NOMO-1 (cell line): ENCODE measurements around the gene KLHDC7B.

Source experiments
- DNase-seq, 2 experiments: peaks; one replicate each; lab custom pipeline; 2025; ENCODE audit not compliant: unreplicated experiment in 2 of 2; lab: John Stamatoyannopoulos, UW

The KLHDC7B gene

DNA sequence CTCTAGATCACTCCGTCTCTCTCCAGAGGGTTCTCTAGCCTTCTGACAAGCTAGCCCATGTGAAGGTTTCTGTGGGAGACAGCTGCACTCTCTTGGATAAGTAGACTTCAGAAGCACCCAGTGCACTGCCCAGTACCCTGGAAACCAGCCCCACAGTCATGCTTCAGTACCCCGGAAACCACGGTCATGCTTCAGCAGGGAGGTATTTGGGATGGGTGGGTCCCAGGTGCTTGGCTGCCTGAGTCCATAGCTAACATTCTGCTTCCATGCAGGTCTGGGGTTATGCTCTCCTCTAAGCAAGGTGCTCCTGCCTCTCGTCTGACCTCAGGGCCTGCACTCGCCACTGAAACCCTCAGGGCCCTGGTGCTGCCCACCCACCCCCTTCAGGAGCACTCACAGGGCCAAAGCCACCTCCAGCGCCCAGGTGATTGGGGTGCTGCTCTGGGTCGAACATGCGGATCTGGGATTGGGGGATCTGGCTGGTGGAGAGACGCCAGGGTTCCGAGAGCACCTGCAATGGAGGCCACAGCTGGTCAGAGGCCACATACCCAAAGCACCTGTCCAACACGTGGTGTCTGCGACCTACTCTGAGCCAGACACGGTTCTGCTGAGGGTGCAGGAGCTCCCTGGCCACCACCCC, 24.3 kb downstream of the KLHDC7B start:
- no peak for DNase-seq

DNA sequence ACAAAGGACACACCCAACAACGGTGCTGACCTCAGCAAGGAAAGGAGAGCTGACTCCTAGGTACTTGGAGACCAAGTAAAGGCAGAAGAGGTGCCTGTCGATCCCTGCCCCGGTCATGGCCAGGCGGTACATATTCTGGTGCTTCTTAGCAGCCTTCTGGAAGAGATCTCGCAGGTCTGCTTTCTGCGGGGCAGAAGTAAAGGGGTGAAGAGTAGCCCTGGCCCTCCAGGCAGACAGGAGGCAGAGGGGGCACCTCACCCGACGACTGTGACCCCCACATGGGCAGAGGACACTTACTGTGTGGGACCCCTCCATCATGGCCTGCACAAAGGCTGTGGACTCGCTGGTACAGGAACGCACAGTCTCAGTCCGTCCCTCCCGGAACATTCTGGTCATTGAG, 25.2 kb downstream of the KLHDC7B start:
- no peak for DNase-seq

DNA sequence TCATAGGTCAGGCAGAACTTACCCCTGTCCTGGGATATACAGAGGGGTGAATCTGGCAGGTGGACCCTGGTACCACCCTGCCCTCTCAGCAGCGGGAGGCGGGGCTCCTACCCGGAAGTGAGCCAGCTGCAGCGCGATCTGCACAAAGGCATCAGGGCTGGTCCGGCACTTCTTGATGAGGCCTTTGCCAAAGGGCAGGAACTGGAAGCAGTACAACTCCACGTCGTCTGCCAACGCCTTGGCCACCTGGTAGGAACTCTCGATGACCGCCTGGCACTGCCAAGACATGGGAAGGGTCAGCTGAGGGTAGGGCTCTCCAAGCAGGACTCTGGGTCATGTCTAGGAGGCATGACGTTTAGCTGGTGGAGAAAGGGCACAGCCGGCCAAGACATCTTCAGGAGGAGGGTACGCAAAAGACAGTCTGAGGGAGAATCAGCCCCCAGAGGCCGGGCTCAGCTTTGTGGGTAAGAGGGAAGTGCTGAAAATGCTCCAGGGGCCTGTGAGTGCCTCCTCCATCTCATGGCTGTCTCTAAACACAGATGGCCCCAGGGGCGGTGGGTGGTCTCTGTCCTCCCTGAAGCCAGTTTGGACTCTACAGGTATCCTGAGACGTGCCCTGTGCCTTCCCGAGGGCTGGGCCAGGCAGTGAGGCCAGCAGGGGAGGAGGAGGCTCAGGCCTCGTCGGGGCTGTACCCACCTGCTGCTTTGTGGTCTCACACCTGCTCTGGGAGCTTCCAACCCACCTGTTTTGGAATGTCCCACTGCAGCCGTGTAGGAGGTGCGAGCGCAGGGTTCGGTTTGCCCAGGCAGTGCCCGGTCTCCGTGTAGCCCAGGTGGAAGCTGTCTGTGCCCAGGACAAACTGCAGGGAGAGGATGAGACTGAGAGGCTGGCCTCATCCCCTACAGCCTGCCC, 25.8 kb downstream of the KLHDC7B start:
- no peak for DNase-seq

DNA sequence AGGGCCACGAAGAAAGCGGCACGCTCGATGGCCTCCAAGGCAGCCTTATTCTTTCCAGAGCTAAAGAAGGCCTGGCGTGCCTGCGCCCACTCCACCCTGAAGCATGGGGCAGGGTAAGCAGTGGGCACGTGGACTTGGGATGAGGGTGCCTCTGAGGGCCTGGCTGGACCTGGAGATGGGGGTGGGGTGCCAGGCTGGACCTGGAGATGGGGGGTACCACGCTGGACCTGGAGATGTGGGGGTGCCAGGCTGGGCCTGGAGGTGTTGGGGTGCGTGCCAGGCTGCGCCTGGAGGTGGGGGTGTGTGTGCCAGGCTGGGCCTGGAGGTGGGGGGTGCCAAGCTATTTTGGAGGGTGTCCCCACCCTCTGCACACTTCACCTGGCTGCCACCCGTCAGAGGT, 27.3 kb downstream of the KLHDC7B start:
- no peak for DNase-seq

DNA sequence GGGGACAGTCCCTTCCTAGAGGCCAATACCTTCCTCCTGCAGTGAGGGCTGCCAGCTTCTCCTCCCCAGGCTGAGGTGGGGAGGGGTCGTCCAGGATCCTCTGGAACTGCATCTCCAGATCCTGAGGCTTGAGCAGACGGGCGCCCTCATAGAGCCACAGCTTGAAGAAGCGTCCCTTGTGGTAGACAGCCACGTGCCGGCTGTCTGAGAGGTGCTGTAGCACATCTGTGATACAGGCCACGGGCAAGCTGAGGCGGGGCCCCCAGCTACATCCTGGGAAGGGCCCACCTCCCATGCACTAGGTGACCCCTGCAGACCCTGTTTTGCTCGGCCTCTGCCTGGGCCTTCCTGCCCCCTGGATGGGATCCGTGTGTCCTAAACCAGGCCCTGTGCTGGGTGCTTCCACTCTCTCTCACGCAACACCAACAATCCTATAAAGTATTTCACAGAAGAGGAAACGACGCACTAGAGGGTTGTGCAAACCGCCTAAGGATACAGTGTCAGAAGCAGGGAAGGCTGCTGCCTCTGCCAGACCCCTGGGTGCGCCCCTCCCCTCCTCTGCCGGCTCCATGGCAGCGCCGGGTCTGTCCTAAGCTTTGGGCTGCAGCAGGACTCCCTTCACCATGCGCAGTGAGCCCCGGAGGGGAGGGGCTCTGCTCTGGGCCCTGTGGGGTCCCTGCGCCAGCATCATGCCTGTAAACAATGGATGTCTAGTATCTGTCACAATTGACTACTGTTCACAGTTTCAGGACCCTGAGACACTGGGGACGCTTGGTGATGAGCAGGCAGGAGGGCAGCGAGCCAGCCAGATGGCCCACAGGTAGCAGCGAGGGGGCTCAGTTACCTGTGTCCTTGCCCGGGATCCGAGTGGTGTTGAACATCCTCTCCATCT, 28.0 kb downstream of the KLHDC7B start:
- no peak for DNase-seq

DNA sequence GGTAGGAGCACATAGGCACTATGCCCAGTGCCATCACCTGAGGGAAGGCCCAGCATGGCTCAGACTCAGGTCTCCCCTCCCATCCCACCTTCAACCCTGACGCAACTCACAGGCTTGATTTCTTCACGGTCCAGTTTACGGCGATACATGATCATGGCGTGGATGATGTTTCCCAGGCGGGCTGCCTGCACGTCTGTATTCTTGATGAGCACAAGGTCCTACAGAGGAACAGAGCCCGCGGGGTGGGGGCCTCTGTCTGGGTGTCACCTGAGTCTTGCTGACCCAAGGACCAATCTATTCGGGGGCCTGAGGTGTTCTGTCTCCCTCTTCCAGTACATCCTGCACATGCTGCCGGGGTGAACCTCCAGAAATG, 28.7 kb downstream of the KLHDC7B start:
- no peak for DNase-seq

DNA sequence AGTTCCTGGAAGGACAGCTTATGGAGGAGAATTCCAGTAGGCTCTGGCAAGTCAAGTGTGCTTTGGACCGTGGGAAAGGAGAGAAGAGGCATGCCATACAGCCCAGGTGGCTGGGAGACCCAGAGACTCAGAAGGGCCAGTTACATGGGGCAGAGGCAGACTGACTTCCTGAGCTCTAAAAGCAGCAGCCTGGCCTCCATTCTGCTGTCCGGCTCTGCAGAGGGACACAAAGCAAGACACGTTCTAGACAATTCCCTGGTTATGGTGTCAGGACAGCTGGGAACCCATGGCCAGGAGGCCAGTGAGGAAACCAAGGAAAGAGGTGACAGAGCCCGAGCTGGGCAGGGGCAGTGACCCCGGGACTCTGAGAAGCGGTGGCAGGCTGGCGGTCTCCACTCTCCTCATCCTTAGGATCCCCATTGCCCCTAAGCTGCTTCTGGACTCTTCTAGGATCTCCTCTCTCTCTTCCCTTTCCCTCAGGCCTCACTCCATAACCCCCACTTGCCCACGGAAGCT, 29.8 kb downstream of the KLHDC7B start:
- no peak for DNase-seq

DNA sequence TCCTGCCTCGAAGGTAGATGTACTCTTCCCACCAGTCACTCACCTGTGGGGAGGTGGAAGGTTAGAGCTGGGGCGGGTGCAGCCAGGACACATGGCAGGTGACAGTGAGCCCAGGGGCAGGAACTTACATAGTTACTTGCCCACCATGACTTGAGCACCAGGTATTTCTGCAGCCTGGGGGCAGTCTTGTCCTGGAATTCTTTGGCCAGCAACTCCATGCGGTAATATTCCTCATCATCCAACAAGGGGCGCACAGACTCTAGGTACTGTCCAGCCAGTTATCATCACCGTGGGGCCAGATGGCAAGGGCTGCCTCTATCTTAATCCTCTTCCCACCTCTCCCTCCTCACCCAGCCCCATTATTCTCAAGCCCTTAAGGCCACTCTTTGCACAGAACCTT, 30.4 kb downstream of the KLHDC7B start:
- no peak for DNase-seq

DNA sequence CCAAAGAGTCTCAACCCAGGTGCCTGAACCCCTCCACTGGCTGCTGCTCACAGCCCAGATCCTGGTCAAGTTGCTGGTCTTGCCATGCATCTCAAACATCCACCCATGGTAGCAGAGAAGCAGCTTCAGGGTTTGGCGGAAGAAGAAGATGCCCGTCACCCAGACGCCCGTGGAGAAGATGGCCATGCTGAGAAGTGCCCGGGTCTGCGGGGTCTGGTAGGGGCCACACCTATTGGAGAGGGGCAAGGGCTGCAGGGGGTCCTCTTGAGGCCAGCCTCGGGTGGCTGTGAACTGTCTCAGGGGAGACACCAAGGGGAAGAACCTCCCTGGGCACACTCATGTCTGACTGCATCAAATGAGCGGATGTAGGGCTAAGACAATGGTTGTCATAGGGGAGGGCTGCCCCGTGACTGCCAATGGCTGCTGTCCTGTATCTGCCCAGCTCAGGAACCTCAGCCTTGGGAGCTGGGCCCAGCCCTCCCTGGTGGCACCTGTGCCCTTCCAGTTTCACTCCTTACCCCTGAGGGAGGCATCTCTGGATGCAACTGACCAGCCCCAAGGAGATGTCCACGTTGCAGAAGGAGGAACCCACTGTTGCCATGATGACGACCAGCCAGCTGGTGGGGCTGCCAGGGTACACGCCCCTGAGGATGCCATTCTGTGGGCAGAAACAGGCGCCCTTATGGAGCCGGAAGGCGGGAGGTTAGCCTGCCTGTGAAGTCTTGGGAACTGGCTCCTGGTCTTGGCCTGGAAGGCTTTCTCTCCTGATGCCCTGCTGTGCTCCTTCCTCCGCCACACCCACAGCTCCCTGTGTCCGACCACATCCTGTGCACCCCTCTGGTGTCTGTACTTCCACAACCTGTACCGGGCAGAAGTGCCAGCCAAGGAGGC, 31.4 kb downstream of the KLHDC7B start:
- no peak for DNase-seq

DNA sequence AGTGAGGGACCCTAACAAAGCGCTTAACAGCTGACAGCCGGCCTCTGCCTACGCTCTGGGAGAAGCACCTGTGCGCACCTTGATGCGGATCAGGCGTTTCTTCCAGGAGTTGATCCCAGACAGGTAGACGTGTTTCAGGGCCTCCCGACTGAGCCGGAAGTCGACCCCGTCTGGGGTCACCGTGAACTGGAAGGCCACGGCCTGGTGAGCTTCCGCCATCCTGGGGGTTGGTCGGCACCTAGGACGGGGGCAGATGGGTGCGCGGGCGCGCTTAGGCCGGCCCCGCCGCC, 31.9 kb downstream of the KLHDC7B start:
- DNase-seq = no peak

DNA sequence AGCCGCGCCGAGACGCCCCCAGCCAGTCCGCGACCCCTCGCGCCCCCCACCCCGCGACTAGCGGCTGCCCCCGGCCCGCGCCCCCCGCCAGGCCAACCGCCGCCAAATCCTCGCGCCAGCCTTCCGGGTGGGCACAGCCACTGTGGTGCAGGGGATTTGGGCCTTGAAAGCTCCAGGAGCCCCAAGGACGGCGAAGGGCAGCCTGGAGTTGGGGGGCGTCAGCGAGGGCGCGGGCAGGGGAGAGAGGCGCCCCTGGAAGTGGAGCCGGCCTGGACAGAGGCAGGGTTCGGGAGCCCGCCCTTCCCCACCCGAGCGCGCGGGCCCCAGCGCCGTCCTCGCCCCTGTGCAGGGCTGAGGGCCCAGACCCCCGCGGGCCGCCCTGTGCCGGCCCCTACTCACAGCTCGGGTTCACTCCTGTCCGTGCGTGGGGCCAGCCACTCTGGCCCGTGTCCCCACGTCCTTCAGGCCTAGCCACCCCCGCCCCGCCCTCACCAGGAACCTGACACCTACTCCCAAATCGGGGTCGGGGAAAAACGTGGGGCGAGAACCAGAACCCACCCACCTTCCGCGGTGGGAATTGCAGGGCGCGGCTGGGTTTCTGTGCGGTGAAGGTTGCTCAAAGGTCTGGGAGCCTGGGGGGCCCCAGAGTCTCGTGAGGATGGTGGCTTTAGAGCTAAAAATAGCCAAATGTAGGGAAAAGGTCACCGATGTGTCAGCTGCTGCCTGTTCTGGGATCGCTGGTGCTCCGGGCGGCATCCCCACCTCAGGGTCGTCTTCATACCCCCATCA, 32.5 kb downstream of the KLHDC7B start, which contains the start of gene CPT1B:
Gene CPT1B, minus strand, starts transcription at position 441 of the 789 bp plus-strand sequence. CDS start 512 bp downstream, outside the sequence.
- no peak for DNase-seq

DNA sequence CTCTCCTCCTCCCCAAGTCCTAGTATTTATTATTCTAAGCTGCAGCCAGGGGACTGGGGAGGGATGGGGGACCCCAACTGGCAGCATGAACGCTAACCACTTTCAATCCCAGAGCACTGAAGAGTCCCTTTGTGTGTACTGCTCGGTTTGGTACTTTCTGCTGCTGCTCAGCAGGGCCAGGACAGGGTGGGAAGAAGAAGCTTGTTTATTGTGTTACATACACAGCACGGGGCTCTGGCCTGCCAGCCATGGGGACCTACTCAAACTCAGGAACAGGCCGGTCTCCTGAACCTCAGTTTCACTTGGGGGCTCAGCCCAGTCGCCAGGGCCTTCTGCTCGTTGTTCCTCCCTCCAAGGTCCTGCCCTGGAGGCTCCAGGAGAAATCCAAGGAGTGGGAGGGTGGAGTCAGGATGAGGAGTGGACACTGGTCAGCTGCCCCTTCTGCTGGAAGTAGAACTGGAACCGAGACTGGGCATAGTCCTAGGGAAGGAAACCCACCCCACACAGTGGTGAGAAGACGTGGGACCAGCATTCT, 33.1 kb downstream of the KLHDC7B start:
- DNase-seq = no peak

DNA sequence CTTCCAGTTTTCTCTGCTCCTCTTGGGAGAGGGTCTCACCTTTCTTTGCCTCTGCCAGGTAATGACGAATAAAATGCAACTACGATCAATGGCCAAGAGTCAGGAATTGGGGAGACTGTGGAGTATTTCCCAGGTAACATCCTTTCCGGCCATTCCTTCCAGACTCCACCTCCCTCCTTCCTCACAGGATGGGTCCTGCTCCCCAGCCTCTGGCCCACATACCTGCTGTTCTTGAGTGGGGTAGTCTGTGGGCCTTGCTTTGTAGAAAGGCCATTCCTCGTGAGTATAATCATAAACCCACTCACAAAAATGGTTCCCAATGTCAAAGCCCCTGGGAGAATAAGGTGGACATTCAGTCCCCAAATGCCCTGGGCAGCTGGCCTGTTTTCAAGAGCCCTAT, 34.1 kb downstream of the KLHDC7B start:
- DNase-seq = no peak

DNA sequence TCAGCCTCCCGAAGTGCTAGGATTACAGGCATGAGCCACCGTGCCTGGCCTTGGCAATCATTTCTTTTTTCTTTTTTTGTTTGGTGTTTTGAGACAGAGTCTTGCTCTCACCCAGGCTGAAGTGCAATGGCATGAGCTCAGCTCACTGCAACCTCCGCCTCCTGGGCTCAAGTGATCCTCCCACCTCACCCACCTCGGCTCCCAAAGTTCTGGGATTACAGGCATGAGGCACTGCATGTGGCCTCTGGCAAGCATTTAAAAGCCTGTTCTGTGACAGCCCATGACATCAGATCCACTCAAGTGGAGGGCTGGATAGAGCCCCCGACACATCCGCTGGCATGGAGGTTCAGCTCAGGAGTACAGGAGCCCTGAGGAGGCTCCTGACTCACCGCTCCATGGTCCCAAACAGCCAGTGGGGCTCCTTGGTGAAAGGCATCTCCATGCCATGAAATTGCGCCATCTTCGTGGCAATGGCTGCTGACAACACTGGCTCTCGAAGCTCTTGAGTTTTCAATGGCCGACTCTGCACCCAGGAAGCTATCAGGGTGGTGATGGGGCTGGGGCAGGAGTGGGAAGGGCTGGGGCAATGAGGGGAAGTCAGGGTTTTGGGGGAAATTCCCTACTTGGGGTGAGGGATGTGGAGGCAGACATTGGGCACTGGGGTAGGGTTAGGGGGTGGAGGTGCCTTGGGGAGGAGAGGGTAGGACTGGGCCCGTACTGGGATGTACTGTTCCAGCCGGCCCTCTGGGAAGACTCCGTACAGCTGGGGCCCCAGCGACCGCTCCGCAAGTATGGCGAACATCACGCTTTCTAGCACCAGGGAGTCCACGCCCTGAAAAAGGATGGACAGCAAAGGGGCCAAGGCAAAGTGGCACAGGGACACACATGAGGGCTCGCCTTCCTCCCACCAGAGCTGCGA, 35.6 kb downstream of the KLHDC7B start:
- no peak for DNase-seq

DNA sequence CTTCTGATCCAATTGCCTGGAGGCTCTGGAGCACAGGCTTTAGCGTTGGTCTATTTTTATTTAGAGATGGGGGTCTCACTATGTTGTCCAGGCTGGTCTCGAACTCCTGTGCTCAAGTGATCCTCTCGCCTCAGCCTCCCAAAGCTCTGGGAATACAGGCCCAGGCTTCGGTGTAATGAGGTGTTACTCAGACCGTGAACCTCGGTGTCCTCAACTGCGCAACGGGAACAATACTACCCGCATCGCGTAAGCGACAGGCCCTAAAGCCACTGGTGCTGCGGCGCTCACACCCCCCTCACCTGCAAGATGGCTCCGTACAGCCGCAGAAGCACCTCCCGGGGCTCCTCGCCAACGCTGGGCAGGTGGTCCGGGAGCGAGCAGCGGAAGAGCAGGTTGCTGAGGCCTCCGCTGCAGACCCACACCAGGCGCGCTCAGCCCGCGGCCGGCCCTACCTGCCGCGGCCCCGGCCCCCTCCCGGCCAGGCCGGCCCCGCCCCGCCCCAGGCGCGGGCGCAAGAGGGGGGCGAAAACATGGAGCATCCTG, 36.3 kb downstream of the KLHDC7B start:
- DNase-seq = peak in 1 of 2 experiments; percentile 51

DNA sequence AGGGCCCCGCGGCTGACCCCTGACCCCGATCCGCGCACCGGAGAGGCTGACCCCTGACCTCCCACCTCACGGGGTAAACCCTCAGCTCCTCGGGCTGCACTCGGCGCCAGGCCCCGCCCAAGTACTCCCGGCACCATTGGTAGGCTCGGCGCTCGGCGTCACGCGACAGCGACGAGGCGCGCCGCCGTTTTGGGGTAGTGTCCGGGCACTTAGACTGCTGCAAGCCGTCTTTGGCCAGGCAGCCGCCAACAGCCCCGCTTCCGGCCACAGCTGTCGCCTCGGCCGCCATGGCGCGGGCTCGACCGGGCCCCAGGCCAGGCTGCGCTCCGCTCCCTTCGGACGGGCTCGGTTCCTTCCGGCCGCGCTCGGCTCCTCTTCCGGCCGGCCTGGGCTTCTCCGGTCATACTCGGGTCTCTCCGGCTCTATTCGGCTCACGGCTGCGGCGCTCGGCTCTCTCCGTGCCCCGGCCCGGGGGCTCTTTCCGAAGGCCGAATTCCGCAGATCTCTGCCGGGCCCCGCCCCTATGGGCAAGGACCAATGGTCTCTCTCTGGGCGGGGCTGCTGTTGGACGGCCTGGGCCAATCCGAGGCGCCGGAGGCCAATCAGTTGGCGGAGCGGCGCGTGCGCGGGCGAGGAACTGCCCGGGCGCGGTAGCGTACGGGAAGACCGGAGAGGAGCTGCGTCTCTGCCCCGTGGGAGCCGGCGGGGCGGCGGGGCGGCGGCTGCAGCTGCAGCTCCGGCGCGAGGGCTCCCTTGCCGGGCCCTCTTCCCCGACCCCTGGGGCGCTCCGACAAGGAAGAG, 37.0 kb downstream of the KLHDC7B start, which contains the start of gene CHKB:
Gene CHKB, minus strand, starts transcription at position 357 of the 801 bp plus-strand sequence. Its CDS starts 68 bp downstream, at position 289.
- DNase-seq = peak; percentile 98 to 100
